Stimulated activated CD8-positive, alpha-beta memory T cell treated with anti-CD3 and anti-CD28 coated beads, Interleukin-15, amount 100 ng/mL, for 4 hours (primary cell): Measurements from ENCODE around the gene WDR62.

Source experiments
- DNase-seq, 2 donors: peaks; one replicate each; pipeline ENCODE4 v3.0.0-alpha.2; 2020; ENCODE audit warnings: low read depth in 2 of 2

Gene WDR62

DNA sequence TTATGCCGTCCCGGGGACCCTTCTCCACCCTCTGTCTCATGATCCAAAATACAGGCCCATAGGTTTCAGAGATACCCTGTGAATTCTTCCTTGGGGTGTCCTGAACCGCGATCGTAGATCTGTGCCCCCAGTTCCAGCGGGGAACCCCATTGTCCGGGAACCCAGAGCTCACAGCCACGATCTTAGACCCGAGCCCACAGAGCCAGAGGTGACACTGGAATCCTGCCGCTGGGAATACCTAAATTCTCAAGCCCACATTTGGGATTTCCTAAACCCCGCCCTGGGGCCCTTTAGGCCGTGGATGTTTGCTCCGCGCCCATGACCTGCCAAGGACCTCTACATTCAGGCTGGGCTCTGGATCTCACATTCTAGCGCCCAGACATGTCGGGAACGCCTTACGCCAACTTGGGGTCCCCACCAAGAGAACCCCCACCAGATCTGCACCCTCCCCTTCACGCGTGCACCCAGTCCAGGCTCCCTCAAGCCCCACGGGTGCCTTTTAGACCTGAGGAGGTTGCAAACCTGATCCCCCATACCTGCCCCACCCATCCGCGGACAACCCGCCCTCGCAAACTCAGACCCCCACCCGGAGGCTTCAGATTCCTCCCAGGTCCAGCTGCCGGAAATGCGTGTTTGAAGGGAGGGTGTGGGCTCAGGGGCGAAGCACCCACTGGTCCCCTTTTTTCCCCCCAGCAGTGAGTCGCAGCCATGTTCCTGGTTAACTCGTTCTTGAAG lies 85.8 kb downstream of the WDR62 start:
- DNase-seq = peak in 1 of 2 donors; percentile 3

- DNase-seq = peak; percentile 72 to 77
These were observed 86.6 kb downstream of the WDR62 start for GRCh38 chr19:36141039-36141927.

DNA sequence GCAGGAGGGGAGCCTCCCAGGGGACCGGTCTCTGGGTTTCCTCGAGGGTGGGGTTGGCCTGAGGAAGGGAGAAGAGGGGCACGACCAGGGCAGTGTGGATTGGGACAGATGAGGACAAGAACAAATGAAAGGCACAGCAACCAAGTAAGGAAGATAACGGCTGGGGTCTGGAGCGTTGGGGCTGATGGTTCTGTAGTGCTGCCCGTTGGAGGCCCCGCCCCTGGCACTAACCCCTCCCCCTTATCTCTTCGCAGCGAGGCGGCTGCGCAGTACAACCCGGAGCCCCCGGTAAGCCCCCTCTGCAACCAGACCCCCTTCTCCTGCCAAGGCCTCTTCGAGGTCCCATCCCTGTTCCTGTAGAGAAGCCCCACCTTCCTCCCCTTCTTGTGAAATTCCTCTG lies 87.3 kb downstream of the WDR62 start:
- no peak for DNase-seq

GRCh38 chr19:36142496-36142895 lies 87.8 kb downstream of the WDR62 start:
- no peak for DNase-seq

GRCh38 chr19:36144624-36145023 lies 89.9 kb downstream of the WDR62 start:
- no peak for DNase-seq

GRCh38 chr19:36149673-36150406 lies 95.1 kb downstream of the WDR62 start:
- DNase-seq = no peak

DNA sequence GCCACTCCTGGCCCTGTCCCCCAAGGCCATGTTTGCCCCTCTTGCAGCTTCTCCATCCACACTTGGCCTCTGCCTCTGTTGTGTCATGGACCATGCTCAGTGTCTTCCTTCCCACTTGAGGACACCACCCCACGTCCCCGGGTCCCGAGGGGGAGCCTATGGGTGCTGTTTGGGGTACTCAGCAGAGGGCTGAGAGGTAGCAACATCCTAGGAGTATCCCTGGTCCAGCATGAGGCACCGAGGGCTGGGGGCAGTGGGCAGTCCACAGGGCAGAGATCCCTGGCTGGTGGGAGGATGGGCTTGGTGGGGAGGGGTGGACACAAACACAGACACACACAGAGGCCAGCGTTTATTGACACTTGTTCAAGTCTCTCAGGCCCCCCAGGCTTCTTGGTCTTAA lies 95.9 kb downstream of the WDR62 start:
- DNase-seq = no peak

DNA sequence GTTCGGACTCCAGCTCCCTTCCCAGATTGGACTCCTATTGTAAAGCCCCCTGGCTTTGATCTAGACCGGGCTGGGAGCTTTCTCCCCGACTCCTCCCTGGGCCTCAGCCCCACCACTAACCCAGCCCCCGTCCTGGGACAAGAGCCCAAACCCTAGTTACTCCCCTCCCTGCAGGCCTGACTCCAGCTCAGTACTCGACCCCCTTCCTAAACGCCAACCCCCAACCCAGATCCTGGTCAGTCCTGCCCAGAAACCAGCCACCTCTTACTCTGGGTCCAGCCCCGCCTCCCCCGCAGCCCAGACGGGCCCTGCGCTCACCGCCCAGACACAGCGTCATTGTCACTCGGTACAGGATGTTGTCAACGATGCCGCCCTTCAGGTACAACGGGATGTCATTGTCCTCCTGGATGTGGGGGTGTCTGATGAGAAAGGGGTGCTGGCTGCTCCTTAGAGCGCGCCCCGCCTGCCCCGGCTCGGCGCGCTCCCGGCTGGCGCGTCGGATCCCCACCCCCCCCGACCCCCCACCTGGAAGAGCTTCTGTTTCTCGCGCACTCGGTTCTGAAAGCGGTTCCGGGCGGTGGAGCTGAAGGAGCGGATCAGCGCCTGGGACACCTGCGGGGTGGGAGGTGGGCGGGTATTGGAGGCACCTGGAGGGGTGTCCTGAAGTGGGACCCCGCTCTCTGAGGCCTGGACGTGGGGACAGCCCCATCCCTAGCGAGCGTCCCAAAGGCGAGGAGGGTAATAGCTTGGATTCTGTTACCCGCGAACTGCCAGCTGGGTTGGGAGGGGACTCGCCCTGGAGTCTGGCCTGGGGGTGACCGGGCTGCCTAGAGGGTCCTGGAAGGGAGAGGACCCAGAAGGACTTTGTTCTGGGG lies 96.7 kb downstream of the WDR62 start:
- no peak for DNase-seq

DNA sequence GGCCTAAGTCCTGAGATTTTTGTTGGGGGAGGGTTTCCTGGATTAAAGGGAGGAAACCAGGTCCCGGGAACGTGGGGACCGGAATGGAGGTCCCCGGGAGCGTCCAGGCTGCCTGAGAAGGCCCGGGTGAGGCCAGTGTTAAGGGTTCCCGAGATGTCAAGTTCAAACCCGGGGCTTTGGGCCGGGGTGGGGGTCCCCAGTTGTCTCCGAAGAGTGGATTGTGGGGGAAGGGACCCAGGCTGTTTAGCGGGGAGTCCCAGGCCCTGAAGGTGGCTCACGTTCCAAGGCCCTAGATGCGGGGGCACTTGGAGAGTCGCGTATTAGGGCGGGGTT lies 97.3 kb downstream of the WDR62 start:
- DNase-seq = no peak

DNA sequence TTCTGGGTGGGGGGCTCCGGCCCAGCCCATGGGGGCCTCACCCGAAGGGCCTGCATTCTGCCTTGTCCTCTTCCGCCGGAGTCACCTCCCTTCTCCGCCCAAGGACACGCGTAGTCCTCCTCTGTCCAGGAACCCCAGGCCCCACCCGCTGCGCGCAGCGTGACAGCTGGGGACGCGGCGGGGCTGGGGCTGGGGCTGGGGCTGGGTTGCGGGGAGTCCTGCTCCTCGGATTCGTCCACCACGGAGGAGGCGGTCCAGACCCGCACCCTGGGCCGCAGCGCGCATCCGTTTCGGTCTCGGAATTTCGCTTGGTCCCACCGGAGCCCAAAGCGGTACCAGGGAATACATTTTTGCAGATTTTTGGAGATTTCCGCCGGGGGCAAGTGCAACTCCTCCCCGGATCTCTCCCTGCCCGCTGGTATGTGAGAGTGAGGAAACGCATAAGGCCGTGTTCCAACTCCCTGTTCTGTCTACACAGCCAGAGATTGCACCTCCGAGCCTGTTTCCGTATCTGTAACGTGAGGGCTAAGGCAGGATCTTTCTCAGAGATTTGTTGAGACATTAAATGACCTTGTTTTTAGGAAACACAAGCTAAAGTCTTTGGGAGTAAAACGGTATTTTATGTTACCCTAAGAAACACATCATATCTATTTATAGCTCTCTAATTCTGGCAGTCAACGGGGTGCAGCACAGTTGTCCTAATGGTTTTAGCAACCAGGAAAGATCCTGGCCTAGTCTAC lies 97.8 kb downstream of the WDR62 start, which contains the start of gene COX7A1:
Gene COX7A1, minus strand, starts transcription at position 96 of the 740 bp plus-strand sequence. Its CDS starts 40 bp downstream, at position 56.
- no peak for DNase-seq

GRCh38 chr19:36153126-36153525 lies 98.4 kb downstream of the WDR62 start:
- no peak for DNase-seq
